Fibroblast of lung (primary cell): ENCODE measurements around the gene EFCAB6.

Experiments used
- CTCF ChIP-seq, 2 donors: IDR thresholded peaks in 1 of 2; conservative IDR thresholded peaks in 1 of 2; 1 replicate in 1 of 2; 2 replicates in 1 of 2; pipeline ENCODE4 v1.5.1; 2011 to 2012; ENCODE audit warnings: low read length in 2 of 2, control low read depth in 1 of 2, inconsistent platforms in 1 of 2, low read depth in 1 of 2, mild to moderate bottlenecking in 1 of 2
- EZH2 ChIP-seq: IDR thresholded peaks from 2 replicates; pipeline ENCODE4 v1.5.1; 2012; ENCODE audit warnings: low read length, control low read depth, mild to moderate bottlenecking; ENCODE audit errors: missing control alignments

- TF ChIP-seq EZH2 (no peak), CTCF (conservative IDR thresholded peaks at IDR 0.05 in 1 of 2, IDR thresholded peaks at IDR 0.05 in 1 of 2; ENCODE audit: low read depth in 1 of 2, low read length in 2 of 2) (no peak)
Measured at GRCh38 chr22:43490311-43490710, 321.8 kb downstream of the EFCAB6 start.
